Measurements from ENCODE around the gene CSH2.

- TF ChIP-seq CTCF (IDR thresholded peaks at IDR 0.05; ENCODE audit: low read depth, low read length, poor library complexity, severe bottlenecking) = no peak
- no peak for TF ChIP-seq EZH2phosphoT487 (IDR thresholded peaks at IDR 0.05; ENCODE audit: borderline replicate concordance, low read length)
Observed at GRCh38 chr17:63822537-63822936, 50.9 kb downstream of the CSH2 start.
